Stimulated activated CD4-positive, alpha-beta T cell treated with anti-CD3 and anti-CD28 coated beads, Interleukin-2, amount 100 ng/mL, for 48 hours (primary cell): ENCODE results near the gene SLC38A3.

Experiments
- DNase-seq, 2 donors: peaks; one replicate each; pipeline ENCODE4 v3.0.0-alpha.2; 2020

SLC38A3 gene

DNA sequence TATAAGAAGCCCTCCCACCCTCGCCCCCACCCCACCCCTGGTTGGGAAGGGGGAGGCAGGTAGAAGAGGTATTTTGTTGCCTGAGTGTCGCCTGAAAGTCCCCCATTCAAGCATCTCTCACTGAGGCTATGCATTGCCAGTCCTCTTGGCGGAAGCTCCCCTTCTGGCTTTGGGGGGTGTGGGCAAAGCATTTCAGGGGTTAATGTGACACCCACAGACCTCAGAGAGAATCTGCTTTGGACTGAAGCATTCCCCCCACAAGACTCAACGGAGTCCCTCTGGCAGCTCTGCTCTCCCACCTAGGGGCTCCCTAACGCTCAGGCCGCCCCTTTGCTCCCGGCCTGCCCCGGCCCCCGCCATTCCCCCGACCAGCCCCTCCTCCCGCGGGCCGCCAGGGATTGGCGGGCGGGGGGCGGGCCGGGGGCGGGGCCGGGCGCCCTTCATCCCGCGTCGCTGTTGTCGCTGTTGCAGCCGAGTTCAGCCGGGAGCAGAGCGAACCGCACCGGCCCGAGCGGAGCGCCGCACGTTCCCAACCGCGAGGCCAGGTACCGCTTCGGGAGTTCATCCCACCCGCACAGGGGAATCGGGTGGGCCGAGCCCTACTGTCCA is at the start of gene SLC38A3:
Gene SLC38A3 (plus strand): TSS at position 468 of the 609 bp plus-strand sequence. CDS start 8,929 bp downstream, outside the sequence.
- no peak for DNase-seq

DNA sequence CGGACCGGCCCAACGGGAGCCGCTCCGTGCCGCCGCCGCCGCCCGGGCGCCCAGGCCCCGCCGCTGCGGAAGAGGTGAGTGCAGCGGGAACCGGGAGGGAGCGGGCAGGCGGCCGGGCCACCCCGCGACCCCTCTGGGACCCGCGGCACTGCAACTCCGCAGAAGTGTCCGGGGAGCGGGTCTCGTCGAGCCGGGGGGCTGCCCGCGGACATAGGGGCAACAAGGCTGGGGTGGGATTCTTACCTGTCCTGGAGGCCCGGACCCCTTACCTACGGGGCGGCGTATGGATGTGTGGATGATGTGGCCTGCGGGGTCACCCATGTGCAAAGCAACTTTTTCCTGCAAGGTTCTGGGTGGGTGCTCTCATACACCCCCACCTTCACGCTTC is 49.6 kb upstream of the SLC38A3 start:
- no peak for DNase-seq

GRCh38 chr3:50155891-50156290 is 49.2 kb upstream of the SLC38A3 start:
- DNase-seq: no peak

DNA sequence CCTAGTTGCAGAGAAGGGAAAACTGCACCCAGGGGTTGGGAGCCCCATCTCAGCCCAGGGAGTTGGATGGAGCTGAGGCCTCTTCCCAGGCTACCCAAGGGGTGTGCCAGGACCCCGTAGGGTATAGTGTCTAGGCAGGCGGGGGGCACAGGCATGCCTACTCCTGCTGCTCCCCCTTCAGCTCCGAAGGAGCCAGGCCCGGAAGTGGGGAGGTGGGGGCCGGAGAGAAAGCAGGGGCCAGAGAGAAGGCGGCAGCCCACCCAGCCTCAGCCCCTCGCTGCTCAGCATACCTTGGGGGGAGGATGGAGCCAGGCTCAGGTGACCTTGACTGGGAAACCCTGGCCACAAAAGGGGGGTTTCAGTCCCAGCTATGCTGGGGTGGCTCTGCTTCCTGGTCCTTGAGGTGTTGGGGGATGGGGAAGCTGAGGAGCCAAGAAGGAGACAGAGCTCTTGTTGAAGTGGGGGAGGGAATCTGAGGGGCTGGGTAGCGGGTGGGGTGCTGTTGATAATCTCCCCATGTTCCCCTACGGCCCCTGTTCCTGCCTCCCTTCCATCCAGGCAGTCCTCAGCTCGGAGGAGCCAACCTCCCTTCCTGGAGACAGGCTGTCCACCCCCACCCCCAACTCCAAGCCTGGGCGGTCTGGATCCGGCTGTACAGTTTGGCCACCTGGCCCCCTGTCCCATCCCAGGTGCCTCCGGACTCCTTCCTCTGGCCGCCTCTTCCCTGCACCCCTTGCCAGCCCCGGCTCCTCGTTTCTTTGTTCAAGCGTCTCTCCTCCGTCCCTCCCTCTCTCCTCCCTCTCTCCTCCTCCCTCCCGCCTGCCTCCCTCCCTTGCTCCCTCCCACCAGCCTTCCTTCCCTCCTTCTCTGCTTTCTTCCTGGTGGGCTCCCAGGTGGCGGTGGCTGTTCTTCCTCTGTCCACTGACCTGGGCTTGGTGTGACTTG is 48.2 kb upstream of the SLC38A3 start:
- DNase-seq: no peak

GRCh38 chr3:50157827-50158529 is 47.1 kb upstream of the SLC38A3 start:
- DNase-seq: no peak

- no peak for DNase-seq
Observed at GRCh38 chr3:50158530-50159146, 46.4 kb upstream of the SLC38A3 start.

GRCh38 chr3:50160561-50160983 is 44.5 kb upstream of the SLC38A3 start:
- DNase-seq: no peak

- no peak for DNase-seq
Observed at GRCh38 chr3:50161320-50161719, 43.8 kb upstream of the SLC38A3 start.

DNA sequence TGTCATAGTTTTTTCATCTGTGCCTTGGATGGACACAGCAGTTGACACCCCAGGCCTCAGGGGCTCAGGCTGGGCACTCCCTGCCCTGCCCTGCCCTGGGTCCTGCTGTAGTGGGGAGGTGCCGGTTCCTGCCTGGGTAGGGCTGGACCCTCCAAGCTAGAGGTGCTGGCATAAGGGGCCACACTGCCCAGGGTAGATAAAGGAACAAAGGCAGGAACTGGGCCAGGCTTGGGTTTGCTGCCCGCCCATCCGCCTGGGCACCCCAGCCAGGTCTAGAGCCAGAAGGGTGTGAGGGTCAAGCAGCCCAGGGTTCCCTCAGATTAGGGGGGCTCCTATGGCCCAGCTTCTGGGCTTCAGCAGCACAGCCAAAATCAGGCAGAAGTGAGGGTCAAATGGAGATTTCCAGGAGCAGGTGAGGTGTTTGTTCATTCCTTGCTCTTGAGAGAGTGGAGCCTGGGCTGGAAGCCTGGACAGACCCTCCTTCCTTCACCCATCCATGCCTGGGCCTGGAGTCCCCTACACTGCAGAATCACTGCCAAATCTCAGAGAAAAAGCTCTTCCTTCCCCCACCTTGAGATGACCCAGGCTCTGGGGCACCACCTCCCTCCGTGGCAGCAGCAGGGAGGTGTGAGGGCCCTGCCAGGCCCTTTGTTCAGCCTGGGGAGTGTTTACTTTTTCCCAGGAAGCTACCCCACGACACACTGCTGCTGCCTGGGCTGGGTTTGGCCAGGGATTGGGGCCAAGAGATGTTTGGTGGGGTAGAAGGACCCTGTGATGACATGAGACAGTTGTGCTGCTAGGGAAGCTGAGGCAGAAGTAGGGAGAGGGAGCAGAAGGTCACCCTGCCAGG is 42.8 kb upstream of the SLC38A3 start:
- no peak for DNase-seq

DNA sequence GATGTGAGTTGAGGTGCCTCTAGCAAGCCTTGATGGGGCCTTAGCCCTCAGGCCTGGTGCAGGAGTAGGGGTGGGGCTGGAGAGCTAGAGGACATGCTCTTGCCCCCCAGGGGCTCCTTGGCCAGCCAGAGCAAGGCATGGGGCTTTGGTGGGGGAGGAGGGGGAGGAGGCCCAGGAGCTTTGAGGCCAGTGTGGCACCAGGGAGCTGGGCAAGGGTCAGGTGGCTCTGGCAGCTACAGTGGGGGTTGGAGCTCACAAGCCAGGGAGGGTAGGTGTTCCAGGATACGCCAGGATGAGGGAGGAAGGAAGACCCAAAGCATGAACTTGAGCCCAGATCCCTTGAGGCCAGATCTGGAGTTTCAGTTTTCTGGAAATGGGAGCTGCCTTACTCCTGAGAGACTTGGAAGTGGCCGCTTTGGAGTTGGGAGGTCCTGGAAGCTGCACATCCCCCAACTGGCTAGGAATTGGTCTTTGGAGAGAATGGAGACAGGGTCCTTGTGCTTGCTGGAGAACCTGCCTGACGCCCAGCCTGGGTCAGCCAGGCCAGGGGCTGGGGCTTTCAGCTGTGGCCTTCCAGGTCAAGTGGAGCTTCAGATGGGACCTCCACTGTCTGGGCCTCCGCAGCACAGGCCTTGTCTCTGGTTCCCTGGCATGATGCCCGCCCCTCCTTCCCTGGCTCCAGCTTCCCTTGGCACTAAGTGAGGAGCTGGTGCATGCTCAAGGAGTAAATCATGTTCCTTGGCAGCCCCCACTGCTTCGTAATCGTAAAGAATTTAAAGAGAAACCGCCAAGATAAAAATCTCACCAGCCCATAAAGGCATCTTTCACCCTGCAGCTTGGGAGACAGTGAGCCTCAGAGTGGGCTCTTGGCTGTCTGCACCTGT is 41.3 kb upstream of the SLC38A3 start:
- no peak for DNase-seq

- no peak for DNase-seq
Observed at GRCh38 chr3:50164481-50164880, 40.6 kb upstream of the SLC38A3 start.

GRCh38 chr3:50164984-50165909 is 39.8 kb upstream of the SLC38A3 start:
- no peak for DNase-seq

DNA sequence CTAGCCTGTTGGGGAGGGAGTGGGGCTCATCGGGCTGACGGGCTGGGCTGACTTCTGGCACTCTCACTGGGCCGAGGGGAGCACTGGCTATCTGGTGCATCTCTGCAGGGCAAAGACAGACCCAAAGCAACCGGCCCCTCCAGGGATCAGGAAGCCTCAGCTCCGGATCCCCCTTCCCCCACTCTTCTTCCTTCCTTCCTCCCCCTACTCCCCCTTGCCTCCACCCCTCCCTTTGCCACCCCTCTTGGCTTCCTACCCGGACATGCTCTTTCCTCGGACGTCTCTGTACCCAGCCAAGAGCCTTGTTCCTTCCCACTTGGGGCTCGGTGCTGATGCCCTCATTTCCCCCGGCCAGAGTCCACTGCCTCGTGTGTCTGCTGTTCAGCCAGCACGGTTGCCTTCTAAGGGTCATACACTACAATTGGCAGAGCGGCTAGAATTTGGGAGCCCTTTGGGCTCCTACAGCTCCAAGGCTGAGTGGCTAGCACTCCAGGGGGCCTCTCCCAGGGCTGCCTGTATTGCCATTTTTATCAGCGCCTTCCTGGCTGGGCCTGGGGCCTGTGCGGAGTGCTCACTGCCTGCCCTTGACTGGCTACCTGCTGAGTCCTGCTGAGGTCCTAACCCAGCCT is 39.0 kb upstream of the SLC38A3 start:
- no peak for DNase-seq

GRCh38 chr3:50166620-50167019 is 38.5 kb upstream of the SLC38A3 start:
- DNase-seq: no peak

GRCh38 chr3:50167069-50167840 is 37.8 kb upstream of the SLC38A3 start:
- no peak for DNase-seq

- no peak for DNase-seq
Observed at GRCh38 chr3:50167841-50168209, 37.2 kb upstream of the SLC38A3 start.

DNA sequence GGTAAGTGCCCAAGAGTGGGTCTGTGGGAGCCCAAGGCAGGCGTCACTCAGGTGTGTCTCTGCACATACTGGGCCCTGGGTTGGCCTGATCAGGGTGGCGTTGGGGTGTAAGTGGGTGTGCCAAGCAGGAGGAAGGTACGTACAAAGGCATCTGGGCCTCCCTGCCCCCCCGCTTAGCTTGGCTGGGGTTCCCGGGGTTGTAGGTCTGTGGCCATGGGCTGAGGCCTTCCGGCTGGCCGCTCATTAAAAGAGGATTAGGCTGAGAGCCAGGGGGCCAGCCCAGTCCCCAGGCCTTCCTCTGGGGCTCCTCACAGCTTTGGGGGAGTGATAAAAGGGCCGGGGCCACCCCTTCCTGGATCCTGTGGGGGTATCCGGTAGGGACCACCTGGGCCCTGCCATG is 36.7 kb upstream of the SLC38A3 start:
- no peak for DNase-seq

- no peak for DNase-seq
Observed at GRCh38 chr3:50168791-50169190, 36.3 kb upstream of the SLC38A3 start.
